HG03095 (cell line): ENCODE measurements around the gene ESPL1.
A peak's percentile ranks its signal among the peaks of the same experiment; 100 is the strongest.

Source experiments
- ATAC-seq: cut with Tn5 transposase; IDR thresholded peaks from one replicate; pipeline ENCODE4 v1.9.1; 2021; ENCODE audit warnings: moderate library complexity; ENCODE audit not compliant: unreplicated experiment

Gene ESPL1

DNA sequence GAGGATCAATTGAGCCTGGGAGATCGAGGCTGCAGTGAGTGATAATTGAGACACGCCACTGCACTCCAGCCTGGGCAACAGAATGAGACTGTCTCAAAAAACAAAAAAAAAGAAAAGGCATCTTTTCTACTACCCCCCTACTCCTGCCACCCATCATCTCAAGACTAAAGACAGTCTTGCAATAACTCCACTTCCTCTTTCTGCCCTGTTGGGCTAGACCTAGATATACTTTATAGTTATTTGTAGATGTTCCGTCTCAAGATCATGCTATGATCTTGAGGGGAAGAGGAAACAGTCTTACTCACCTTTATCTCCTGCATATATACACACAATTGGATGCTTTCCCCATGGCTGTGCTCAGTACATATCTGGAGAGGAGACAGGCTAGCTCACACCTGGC lies 12.1 kb upstream of the ESPL1 start:
- no peak for ATAC-seq

DNA sequence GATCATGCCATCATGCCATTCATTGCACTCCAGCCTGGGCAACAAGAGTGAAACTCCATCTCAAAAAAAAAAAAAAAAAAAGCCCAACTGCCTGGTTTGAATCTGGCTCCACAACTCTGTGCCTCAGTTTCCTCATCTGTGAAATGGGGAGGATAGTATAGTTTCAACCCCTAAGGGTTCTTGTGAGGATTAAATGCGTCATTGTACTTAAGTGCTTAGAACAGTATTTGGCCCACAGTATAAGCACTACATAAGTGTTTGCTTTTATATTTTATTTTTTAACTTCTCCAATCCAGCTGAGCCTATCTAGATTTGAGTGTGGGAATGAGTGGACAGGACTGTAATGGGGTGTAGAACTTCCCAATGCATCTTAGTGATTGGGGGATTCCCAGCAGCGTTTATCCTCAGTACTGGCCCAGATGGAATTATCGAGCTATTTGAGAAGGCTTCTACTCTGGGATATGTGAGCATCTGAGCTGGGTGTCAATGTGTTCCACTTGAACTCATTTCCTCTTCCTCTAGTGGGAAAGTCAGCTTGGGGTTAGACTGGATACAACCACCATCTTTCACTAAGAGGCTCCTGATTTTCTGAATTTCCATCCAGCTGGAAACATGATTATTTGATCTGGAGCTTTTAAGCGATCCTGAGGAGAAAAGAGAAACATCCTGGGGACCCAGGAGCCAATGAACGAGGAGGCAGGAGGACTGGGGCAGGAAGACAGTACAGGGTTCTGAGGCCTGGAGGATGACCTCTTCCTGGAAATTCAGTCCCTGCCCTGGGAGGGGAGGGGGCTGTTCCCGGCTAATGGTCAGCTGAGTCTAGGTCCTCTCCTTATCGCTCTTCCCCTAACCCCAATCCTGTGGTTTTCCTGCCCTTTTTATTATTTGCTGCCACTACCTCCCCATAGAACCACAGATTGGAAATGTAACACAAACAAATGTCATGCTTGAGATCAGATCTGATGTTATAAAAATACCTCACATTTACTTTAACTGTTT lies 9.3 kb upstream of the ESPL1 start:
- no peak for ATAC-seq

DNA sequence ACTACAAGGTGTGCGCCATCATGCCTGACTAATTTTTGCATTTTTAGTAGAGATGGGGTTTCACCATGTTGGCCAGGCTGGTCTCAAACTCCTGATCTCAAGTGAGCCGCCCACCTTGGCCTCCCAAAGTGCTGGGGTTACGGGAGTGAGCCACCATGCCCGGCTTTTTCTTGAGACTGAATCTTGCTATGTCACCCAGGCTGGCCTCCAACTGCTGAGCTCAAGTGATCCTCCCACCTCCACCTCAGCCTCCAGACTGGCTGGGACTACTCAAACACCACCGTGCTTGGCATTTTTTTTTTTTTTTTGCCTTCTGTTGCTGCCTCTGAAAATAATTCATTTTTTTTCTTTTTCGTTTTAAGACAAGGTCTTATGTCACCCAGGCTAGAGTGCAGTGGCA lies 8.2 kb upstream of the ESPL1 start:
- no peak for ATAC-seq

DNA sequence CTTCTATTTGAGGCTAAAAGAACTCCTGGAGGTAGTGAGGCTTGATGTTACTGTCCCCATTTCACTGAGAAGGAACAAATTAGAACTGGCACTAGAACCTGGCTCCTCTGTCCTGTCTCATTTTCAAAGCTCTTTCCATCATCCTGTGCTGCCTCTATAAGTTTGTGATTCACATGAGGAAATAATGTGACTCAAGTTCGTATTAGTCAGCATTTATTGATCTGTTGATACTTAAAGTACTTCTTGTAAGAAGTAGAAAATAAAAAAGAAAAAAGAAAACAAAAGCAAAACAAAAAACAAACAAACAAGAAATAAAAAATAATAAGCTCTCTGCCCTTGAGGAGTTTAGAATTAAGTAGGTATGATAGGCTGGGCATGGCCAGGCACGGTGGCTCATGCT lies 2.3 kb upstream of the ESPL1 start:
- ATAC-seq: no peak

- peak; percentile 18 for ATAC-seq
Measured at GRCh38 chr12:53267306-53267998, 647 bp upstream of the ESPL1 start.

DNA sequence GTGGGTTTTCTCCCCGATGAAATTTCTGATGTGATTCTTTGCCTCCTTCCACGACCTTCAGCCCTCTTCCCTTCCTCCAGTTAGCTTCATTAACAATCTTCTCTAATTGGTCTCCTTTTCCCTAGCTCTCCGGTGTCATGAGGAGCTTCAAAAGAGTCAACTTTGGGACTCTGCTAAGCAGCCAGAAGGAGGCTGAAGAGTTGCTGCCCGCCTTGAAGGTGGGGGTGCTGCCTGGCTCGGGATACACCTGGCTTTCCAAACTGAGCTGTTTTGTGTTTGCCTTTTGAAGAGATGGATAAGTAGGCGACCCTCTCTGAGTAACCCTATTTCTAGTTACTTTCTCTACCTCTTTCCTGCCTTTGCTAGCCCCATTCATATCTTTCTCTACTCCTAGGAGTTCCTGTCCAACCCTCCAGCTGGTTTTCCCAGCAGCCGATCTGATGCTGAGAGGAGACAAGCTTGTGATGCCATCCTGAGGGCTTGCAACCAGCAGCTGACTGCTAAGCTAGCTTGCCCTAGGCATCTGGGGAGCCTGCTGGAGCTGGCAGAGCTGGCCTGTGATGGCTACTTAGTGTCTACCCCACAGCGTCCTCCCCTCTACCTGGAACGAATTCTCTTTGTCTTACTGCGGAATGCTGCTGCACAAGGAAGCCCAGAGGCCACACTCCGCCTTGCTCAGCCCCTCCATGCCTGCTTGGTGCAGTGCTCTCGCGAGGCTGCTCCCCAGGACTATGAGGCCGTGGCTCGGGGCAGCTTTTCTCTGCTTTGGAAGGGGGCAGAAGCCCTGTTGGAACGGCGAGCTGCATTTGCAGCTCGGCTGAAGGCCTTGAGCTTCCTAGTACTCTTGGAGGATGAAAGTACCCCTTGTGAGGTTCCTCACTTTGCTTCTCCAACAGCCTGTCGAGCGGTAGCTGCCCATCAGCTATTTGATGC lies 797 bp downstream of the ESPL1 start:
- ATAC-seq: no peak

- no peak for ATAC-seq
Measured at GRCh38 chr12:53274445-53274844, 6.3 kb downstream of the ESPL1 start.

- no peak for ATAC-seq
Measured at GRCh38 chr12:53276511-53276910, 8.4 kb downstream of the ESPL1 start.

GRCh38 chr12:53277981-53278380 lies 9.9 kb downstream of the ESPL1 start:
- ATAC-seq: no peak

- ATAC-seq: no peak
Measured at GRCh38 chr12:53279283-53279869, 11.3 kb downstream of the ESPL1 start.

DNA sequence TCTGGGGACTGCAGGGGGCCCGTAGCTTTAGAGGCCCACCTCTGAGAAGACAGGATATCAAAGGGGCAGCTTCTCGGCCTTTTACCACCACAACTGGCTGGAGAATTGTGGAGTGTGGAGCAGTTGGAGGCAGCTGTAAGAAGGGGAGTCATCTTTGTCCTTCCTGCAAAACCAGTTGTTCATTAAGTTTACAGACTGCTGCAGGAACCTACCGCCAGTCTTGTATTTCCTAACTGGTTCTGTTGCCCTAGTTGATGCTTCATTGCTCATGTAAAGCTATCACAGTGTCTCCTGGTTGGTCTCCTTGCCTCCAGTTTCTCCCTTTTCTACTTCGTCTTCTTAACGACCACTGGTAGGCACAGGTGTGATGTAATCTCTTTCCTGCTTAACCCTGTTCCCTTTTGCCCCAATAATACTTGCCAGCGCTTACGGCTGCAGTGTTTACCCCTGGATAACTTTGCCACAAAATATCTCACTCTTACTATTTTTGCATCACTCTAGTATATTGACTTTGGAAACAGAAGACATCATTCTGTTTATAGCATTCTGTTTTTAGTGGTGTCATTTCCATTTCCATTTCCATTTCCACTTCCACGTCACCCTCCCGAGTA lies 11.9 kb downstream of the ESPL1 start:
- no peak for ATAC-seq

DNA sequence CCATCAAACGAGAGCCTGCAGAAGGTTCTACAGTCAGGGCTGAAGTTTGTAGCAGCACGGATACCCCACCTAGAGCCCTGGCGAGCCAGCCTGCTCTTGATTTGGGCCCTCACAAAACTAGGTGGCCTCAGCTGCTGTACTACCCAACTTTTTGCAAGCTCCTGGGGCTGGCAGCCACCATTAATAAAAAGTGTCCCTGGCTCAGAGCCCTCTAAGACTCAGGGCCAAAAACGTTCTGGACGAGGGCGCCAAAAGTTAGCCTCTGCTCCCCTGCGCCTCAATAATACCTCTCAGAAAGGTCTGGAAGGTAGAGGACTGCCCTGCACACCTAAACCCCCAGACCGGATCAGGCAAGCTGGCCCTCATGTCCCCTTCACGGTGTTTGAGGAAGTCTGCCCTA lies 18.3 kb downstream of the ESPL1 start:
- no peak for ATAC-seq

- ATAC-seq: no peak
Measured at GRCh38 chr12:53287741-53288216, 19.7 kb downstream of the ESPL1 start.

GRCh38 chr12:53288322-53288721 lies 20.2 kb downstream of the ESPL1 start:
- no peak for ATAC-seq

GRCh38 chr12:53289891-53290290 lies 21.8 kb downstream of the ESPL1 start:
- ATAC-seq: no peak

DNA sequence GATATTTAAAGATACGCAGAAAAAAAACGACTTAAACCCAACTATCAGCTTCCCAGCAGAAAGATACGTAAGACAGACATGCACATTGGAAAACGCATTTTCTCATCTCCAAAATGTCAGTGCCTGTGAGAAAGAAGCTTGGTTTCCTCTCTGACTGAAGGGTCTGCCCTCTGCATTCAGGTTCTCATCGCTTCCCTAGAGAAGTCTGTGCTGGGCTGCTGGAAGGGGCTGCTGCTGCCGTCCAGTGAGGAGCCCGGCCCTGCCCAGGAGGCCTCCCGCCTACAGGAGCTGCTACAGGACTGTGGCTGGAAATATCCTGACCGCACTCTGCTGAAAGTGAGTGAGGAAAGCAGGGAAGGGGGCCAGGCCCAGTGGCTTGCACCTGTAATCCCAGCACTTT lies 22.6 kb downstream of the ESPL1 start:
- ATAC-seq: no peak

DNA sequence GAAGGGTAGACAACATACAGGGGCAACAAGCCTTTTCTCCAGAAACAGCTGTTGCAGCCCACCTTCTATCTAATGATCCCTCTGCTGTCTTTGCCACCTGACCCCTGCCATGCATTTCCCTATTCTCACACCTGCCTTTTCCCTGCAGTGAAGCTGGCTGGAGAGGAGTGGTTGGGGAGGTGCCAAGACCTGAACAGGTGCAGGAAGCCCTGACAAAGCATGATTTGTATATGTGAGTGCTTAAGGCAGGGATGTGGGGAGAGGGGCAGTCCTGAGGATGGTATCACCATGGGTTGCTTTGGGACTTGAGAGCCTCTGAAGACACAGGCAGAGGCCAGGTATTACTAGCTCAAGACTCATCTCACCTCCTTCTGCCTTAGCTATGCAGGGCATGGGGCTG lies 24.3 kb downstream of the ESPL1 start:
- ATAC-seq: no peak

- ATAC-seq: peak; percentile 72
Measured at GRCh38 chr12:53295070-53295890, 27.2 kb downstream of the ESPL1 start, which contains the start of gene PFDN5. Gene PFDN5, plus strand, starts transcription at chr12:53295542. Its CDS starts 26 bp downstream, at chr12:53295568.

- ATAC-seq: no peak
Measured at GRCh38 chr12:53295891-53296219, 27.8 kb downstream of the ESPL1 start.
